GM21360 (cell line): ENCODE measurements around the gene PCDHB2.
"Not testable (repeated sequence)": the region's sequence is repeated elsewhere in the genome, so short reads cannot be mapped to it uniquely, and the experiment has no call there.

Experiments used
- ATAC-seq: cut with Tn5 transposase; IDR thresholded peaks from one replicate; pipeline ENCODE4 v1.9.1; 2021; ENCODE audit warnings: mild to moderate bottlenecking, moderate library complexity; ENCODE audit not compliant: unreplicated experiment

Gene PCDHB2

DNA sequence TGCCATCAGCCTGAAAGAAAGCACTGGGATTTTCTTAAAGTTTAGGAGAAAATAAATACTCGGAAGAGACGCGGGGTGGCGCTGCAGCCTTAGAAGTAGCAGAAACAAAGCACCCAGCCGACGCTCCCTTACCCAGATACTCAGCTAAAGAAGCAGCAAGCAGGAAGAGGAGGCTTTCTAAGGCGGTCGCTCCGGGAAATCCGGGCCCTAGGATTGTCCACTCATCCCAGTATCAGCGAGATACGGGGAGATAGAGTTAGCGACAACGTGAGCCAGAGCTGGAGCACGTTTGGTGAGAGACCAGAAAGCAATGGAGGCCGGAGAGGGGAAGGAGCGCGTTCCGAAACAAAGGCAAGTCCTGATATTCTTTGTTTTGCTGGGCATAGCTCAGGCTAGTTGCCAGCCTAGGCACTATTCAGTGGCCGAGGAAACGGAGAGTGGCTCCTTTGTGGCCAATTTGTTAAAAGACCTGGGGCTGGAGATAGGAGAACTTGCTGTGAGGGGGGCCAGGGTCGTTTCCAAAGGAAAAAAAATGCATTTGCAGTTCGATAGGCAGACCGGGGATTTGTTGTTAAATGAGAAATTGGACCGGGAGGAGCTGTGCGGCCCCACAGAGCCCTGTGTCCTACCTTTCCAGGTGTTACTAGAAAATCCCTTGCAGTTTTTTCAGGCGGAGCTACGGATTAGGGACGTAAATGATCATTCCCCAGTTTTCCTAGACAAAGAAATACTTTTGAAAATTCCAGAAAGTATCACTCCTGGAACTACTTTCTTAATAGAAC is at the start of gene PCDHB2:
TSS of gene PCDHB2 (plus strand) at position 135 of the 782 bp plus-strand sequence. CDS start at position 311, 176 bp downstream.
- no peak for ATAC-seq

GRCh38 chr5:141050622-141051520 is 43.5 kb upstream of the PCDHB2 start, which contains the start of gene PCDHB1:
TSS of gene PCDHB1 (plus strand) at chr5:141051374. CDS start at chr5:141051471, 97 bp downstream.
- ATAC-seq: no peak

- ATAC-seq: no peak
These were observed 42.9 kb upstream of the PCDHB2 start for GRCh38 chr5:141051521-141051866.

DNA sequence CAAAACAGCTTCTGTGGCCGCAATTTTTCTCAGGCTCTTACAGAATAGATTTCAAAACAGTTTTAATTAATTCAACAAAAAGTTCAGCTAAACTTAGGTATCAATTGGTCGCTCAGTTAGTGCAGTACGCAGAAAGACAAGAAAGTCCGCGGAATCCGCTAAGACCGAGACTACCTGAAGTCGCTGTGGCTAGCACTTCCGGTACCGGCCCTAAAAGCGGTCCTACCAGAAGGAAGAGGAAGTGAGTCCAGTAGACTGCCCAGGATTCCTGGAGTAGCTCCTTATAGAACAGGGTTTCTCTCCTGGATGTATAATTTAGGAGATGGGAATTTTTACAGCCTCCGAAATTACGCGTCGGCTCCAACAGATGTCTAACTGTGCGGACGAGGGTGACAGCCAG is 16.6 kb upstream of the PCDHB2 start:
- ATAC-seq: no peak

DNA sequence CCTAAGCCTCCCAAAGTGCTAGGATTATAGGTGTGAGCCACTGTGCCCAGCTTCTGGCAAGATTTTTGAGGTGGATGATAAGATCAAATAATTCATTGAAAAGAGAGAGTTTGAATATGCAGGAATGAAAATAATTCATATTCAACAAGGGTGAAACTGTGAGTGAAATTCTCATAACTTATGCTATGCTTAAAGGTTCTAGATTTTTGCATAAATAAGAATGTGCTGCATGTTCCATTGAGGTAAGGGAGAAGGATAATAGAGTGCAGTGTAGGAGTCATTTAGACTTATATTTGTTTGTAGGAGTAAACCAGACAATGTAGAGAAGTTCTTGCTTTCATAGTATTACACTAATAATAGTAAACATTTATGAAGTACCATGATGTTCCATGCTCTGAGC is 12.2 kb upstream of the PCDHB2 start:
- no peak for ATAC-seq

GRCh38 chr5:141084487-141084989 is 9.9 kb upstream of the PCDHB2 start:
- peak; percentile 81 for ATAC-seq

DNA sequence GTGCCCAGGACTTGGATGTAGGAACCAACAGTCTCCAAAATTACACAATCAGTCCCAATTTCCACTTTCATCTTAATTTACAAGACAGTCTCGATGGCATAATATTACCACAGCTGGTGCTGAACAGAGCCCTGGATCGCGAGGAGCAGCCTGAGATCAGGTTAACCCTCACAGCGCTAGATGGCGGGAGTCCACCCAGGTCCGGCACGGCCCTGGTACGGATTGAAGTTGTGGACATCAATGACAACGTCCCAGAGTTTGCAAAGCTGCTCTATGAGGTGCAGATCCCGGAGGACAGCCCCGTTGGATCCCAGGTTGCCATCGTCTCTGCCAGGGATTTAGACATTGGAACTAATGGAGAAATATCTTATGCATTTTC is 837 bp downstream of the PCDHB2 start:
- no peak for ATAC-seq

- ATAC-seq: not testable (repeated sequence)
These were observed 1.8 kb downstream of the PCDHB2 start for GRCh38 chr5:141096181-141096580.

DNA sequence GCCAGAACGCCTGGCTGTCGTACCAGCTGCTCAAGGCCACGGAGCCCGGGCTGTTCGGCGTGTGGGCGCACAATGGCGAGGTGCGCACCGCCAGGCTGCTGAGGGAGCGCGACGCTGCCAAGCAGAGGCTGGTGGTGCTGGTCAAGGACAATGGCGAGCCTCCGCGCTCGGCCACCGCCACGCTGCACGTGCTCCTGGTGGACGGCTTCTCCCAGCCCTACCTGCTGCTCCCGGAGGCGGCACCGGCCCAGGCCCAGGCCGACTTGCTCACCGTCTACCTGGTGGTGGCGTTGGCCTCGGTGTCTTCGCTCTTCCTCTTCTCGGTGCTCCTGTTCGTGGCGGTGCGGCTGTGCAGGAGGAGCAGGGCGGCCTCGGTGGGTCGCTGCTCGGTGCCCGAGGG is 2.2 kb downstream of the PCDHB2 start:
- not testable (repeated sequence) for ATAC-seq

DNA sequence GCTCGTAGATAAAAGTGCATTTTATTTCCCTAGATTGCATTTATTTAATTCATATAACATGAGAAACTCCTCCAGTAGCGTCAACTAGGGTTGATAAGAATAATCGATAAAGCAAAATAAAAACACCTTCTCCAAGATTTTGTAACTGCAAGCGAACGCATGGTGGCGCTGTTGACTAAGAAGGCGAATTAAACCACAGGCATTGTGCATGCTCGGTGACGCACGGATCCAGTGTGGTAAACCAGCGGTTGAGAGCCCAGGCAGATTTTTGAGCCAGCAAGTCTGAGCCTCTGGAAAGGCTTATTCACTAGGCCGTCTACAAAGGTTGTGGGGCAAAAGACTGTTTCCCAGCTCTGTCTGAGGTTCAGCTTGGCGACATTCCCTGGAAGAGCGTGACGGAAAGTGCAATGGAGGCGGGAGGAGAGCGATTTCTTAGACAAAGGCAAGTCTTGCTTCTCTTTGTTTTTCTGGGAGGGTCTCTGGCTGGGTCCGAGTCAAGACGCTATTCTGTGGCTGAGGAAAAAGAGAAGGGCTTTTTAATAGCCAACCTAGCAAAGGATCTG is 5.9 kb downstream of the PCDHB2 start, which contains the start of gene PCDHB3:
TSS of gene PCDHB3 (plus strand) at position 231 of the 563 bp plus-strand sequence. CDS start at position 408, 177 bp downstream.
- no peak for ATAC-seq

DNA sequence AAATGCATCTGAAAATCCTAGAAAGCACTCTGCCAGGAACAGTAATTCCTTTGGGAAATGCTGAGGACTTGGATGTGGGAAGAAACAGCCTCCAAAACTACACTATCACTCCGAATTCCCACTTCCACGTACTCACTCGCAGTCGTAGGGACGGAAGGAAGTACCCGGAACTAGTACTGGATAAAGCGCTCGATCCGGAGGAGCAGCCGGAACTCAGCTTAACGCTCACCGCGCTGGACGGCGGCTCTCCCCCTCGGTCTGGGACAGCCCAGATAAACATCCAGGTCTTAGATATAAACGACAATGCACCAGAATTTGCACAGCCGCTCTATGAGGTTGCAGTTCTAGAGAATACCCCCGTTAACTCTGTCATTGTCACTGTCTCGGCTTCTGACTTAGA is 6.6 kb downstream of the PCDHB2 start:
- ATAC-seq: no peak

GRCh38 chr5:141102070-141102469 is 7.7 kb downstream of the PCDHB2 start:
- ATAC-seq: not testable (repeated sequence)

- not testable (repeated sequence) for ATAC-seq
These were observed 8.1 kb downstream of the PCDHB2 start for GRCh38 chr5:141102471-141102870.

- no peak for ATAC-seq
These were observed 10.9 kb downstream of the PCDHB2 start for GRCh38 chr5:141105350-141105749.

DNA sequence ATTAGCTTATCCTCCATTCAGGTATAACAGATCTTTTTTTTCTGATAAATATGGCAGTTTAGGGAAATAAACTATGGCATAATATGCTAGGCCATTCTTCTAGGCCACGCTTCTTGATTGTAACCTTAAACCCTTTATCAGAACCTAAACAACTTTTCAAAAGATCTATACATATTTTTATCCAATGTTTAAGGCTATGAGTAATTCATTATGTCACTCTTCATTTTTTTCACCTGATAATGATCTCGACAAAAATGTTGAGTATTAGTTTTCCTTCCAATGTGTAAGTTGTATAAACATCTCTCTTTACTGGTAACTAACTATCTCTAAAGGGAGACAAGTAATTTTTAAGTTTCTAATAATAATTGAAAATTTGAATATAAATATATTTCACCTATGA is 24.8 kb downstream of the PCDHB2 start:
- ATAC-seq: no peak

DNA sequence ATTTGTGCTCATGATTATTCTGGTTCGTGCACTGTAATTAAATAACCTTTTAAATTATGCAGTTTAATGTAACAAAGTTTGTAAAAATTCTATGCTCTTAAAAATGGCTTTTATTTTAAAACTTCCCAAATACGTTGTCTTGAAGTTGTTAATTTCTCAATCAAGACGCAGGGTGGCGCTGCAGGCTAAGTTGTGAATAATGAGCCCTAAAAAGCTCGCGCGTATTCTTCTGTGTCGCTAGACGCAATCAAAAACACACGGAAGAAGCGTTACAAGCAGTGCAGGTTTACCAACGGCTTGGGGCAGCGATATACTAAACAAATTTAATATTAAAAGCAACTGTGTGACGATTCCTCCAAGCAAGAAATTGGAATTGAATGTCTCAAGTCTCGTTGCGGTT is 27.1 kb downstream of the PCDHB2 start, which contains the start of gene PCDHB4:
TSS of gene PCDHB4 (plus strand) at position 256 of the 400 bp plus-strand sequence. CDS start 181 bp downstream, outside the sequence.
- ATAC-seq: no peak

GRCh38 chr5:141121985-141122384 is 27.6 kb downstream of the PCDHB2 start:
- ATAC-seq: no peak

DNA sequence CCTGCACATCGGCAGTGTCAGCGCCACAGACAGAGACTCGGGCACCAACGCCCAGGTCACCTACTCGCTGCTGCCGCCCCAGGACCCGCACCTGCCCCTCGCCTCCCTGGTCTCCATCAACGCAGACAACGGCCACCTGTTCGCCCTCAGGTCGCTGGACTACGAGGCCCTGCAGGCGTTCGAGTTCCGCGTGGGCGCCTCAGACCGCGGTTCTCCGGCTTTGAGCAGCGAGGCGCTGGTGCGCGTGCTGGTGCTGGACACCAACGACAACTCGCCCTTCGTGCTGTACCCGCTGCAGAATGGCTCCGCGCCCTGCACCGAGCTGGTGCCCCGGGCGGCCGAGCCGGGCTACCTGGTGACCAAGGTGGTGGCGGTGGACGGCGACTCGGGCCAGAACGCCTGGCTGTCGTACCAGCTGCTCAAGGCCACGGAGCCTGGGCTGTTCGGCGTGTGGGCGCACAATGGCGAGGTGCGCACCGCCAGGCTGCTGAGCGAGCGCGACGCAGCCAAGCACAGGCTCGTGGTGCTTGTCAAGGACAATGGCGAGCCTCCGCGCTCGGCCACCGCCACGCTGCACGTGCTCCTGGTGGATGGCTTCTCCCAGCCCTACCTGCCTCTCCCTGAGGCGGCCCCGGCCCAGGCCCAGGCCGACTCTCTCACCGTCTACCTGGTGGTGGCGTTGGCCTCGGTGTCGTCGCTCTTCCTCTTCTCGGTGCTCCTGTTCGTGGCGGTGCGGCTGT is 29.2 kb downstream of the PCDHB2 start:
- not testable (repeated sequence) for ATAC-seq

GRCh38 chr5:141127305-141127704 is 32.9 kb downstream of the PCDHB2 start:
- no peak for ATAC-seq

- ATAC-seq: no peak
These were observed 40.8 kb downstream of the PCDHB2 start, which contains the start of gene PCDHB5 for GRCh38 chr5:141135030-141135717. TSS of gene PCDHB5 (plus strand) at chr5:141135206. CDS start at chr5:141135435, 229 bp downstream.
